ENCODE results near the gene FAM200B.
A peak's percentile ranks its signal among the peaks of the same experiment; 100 is the strongest.

Gene FAM200B

GRCh38 chr4:15667006-15667405 lies 14.6 kb upstream of the FAM200B start:
- FAIRE-seq: no peak
- no peak for DNase-seq (ENCODE audit: insufficient read length, low spot score)

GRCh38 chr4:15668566-15669435 lies 12.8 kb upstream of the FAM200B start:
- DNase-seq (ENCODE audit: insufficient read length, low spot score) (no peak), FAIRE-seq (no peak)

GRCh38 chr4:15670576-15670975 lies 11.1 kb upstream of the FAM200B start:
- no peak for FAIRE-seq

GRCh38 chr4:15672101-15672500 lies 9.5 kb upstream of the FAM200B start:
- DNase-seq (ENCODE audit: insufficient read length, low spot score) (no peak), FAIRE-seq (no peak)

More at GRCh38 chr4:15670576-15670975, 11.1 kb upstream of the FAM200B start:
- DNase-seq (ENCODE audit: insufficient read length, low spot score): no peak

- FAIRE-seq (no peak), DNase-seq (ENCODE audit: insufficient read length, low spot score) (no peak)
Observed at GRCh38 chr4:15673337-15673736, 8.3 kb upstream of the FAM200B start.

GRCh38 chr4:15674046-15674445 lies 7.6 kb upstream of the FAM200B start:
- no peak for DNase-seq (ENCODE audit: insufficient read length, low spot score)
- no peak for FAIRE-seq

GRCh38 chr4:15674926-15675325 lies 6.7 kb upstream of the FAM200B start:
- no peak for FAIRE-seq
- DNase-seq (ENCODE audit: insufficient read length, low spot score): no peak

- FAIRE-seq (no peak), DNase-seq (ENCODE audit: insufficient read length, low spot score) (no peak)
Observed at GRCh38 chr4:15675356-15675755, 6.3 kb upstream of the FAM200B start.

GRCh38 chr4:15676039-15676438 lies 5.6 kb upstream of the FAM200B start:
- no peak for FAIRE-seq
- no peak for DNase-seq (ENCODE audit: insufficient read length, low spot score)

- no peak for DNase-seq (ENCODE audit: insufficient read length, low spot score)
- FAIRE-seq: no peak
Observed at GRCh38 chr4:15676899-15677298, 4.7 kb upstream of the FAM200B start.

GRCh38 chr4:15677507-15677988 lies 4.1 kb upstream of the FAM200B start:
- no peak for FAIRE-seq
- no peak for DNase-seq (ENCODE audit: insufficient read length, low spot score)

- FAIRE-seq: no peak
- DNase-seq (ENCODE audit: insufficient read length, low spot score): no peak
Observed at GRCh38 chr4:15681067-15681371, 608 bp upstream of the FAM200B start.

GRCh38 chr4:15682242-15683142 lies 865 bp downstream of the FAM200B start:
- DNase-seq (ENCODE audit: insufficient read length, low spot score): no peak
- no peak for FAIRE-seq

GRCh38 chr4:15683143-15683495 lies 1.5 kb downstream of the FAM200B start:
- DNase-seq (ENCODE audit: insufficient read length, low spot score) (no peak), FAIRE-seq (no peak)

- FAIRE-seq (no peak), DNase-seq (ENCODE audit: insufficient read length, low spot score) (no peak)
Observed at GRCh38 chr4:15684498-15684897, 2.9 kb downstream of the FAM200B start.

- FAIRE-seq: no peak
- no peak for DNase-seq (ENCODE audit: insufficient read length, low spot score)
Observed at GRCh38 chr4:15688051-15688450, 6.4 kb downstream of the FAM200B start.

- no peak for DNase-seq (ENCODE audit: insufficient read length, low spot score)
- FAIRE-seq: no peak
Observed at GRCh38 chr4:15689540-15689939, 7.9 kb downstream of the FAM200B start.

- FAIRE-seq (no peak), DNase-seq (ENCODE audit: insufficient read length, low spot score) (peak; percentile 63)
Observed at GRCh38 chr4:15690020-15690809, 8.6 kb downstream of the FAM200B start.

- FAIRE-seq: no peak
- DNase-seq (ENCODE audit: insufficient read length, low spot score): no peak
Observed at GRCh38 chr4:15691346-15692135, 9.9 kb downstream of the FAM200B start.

- FAIRE-seq (no peak), DNase-seq (ENCODE audit: insufficient read length, low spot score) (no peak)
Observed at GRCh38 chr4:15692602-15693001, 11.0 kb downstream of the FAM200B start.
